Mucosa of descending colon (tissue), 3 donors: ENCODE measurements around the gene KLHL2. TPM values are rescaled to one million over a fixed set of nuclear protein-coding genes. Genes with fewer than 3 reads are reported as not detected.

Experiments
- ATAC-seq: fragments of 200-7000 bp; cut with Tn5 transposase; one replicate; pipeline ENCODE4 v1.9.1; 2020; ENCODE audit warnings: mild to moderate bottlenecking, moderate library complexity
- DNase-seq, 3 donors: peaks; one replicate each; pipeline ENCODE4 v3.0.0-alpha.2; 2020
- H3K36me3 ChIP-seq: fragments of 200-600 bp; one replicate; pipeline ENCODE4 v1.8.0; 2021; ENCODE audit warnings: low read depth, mild to moderate bottlenecking
- H3K4me1 ChIP-seq: fragments of 200-600 bp; one replicate; pipeline ENCODE4 v1.8.0; 2021; ENCODE audit warnings: low read depth, mild to moderate bottlenecking
- H3K4me3 ChIP-seq: fragments of 200-600 bp; one replicate; pipeline ENCODE4 v1.8.0; 2021; ENCODE audit warnings: mild to moderate bottlenecking
- H3K9me3 ChIP-seq: fragments of 200-600 bp; one replicate; pipeline ENCODE4 v1.8.0; 2021; ENCODE audit warnings: mild to moderate bottlenecking
- CTCF ChIP-seq: fragments of 200-600 bp; IDR thresholded peaks from one replicate; pipeline ENCODE4 v1.8.0; 2022; ENCODE audit warnings: antibody characterized with exemption, mild to moderate bottlenecking
- intact Hi-C, 2 donors: fragments of 100-400 bp; cut with DNase I in 1 of 2; cut with micrococcal nuclease in 1 of 2; formaldehyde crosslinking; loops; one replicate each; pipeline versions ENCODE4 v1.11.0 to v1.11.1; 2022; cut with DNase I, micrococcal nuclease
- total RNA-seq, 3 donors: library from RNA; stranded (reverse); fragmentation: NEBNext Ultra II Directional in 2 of 3; extraction: Animal tissue kit (Norgen Biotek cat#: 25700) in 2 of 3; gene quantifications; one replicate each; pipeline versions ENCODE4 v1.2.1 to v1.2.4, GENCODE V29; 2021 to 2023
- donor health status: DM: no; HTN: no; CAD: no; lungs with moderate emphysema.
- donor health status: DM: no; HTN: no; CAD: no.
- donor health status: DM: no; HTN: yes; CAD: no.

The KLHL2 gene
- total RNA-seq, 3 donors from 2014 or later: 12.9 to 19.1 (median 16.4) TPM

- no peaks in the 10 kb centered on the region for H3K9me3 ChIP-seq
- H3K4me3 ChIP-seq: no peak overlapping the region
- DNase-seq: no peak
- intact Hi-C loops: loop anchor here in 1 of 2 donors (10.0 kb wide), 1 partner anchor 213 kb away; no protein-coding TSS in a partner anchor
- no peaks in the 10 kb centered on the region for H3K36me3 ChIP-seq
- ATAC-seq: no peak
- no peaks in the 10 kb centered on the region for H3K4me1 ChIP-seq
- TF ChIP-seq CTCF: no peak
Measured at GRCh38 chr4:165347647-165348569, 140.5 kb downstream of the KLHL2 start.

- intact Hi-C loops: loop anchor here in 1 of 2 donors (10.0 kb wide), 1 partner anchor 113 kb away; no protein-coding TSS in a partner anchor
- no peak overlapping the region for H3K4me3 ChIP-seq
- DNase-seq: peak in 1 of 3 donors; percentile 9
- H3K9me3 ChIP-seq: no peaks in the 10 kb centered on the region
- H3K36me3 ChIP-seq: no peaks in the 10 kb centered on the region
- ATAC-seq: no peak
- no peaks in the 10 kb centered on the region for H3K4me1 ChIP-seq
- TF ChIP-seq CTCF: no peak
Measured at GRCh38 chr4:165351359-165352130, 144.2 kb downstream of the KLHL2 start.

DNA sequence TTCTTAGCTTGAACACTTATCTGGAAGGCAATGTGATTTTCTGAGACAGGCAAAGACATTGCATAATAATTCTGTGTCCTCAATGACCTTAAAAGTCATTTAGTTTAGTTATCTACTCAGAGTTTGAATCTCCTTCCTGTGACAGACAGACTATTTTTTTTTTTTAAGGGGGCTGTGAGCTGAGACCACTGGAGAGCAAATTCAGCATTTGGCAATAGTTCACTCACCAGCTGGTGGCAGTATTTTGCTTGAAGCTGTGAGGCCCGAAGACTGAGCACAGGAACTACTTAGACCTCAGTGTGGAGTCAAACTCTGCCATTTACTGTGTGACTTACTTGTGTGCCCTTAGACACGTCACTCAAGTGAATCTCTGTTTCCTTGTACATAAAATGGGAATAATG, 148.5 kb downstream of the KLHL2 start:
- intact Hi-C loops: loop anchor here (5.0 to 10.0 kb wide), 2 partner anchors 109 to 111 kb away; no protein-coding TSS in a partner anchor
- no peak for TF ChIP-seq CTCF
- Histone ChIP-seq H3K9me3 (no peaks in the 10 kb centered on the region), H3K4me3 (no peak overlapping the region), H3K36me3 (no peaks in the 10 kb centered on the region), H3K4me1 (no peaks in the 10 kb centered on the region)
- DNase-seq (peak in 1 of 3 donors; percentile 38), ATAC-seq (peak; percentile 60)

DNA sequence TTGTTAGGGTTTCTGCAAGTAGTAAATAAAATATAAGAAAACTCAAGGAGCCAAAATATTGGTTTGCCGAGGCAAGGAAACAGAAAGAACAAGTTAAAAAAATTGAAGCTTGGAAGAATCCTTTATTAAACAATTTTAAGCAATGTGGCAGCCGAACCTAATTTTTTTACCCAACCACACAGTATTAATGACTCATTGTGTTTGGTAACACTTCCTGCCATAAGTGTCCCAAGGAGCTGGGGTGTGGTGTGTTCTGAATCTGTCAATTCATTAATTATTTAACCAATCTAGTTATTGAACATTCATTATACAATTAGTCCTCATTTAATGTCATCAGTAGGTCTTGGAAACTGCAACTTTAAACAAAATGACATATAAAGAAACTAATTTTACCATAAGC, 152.1 kb downstream of the KLHL2 start:
- H3K36me3 ChIP-seq: no peaks in the 10 kb centered on the region
- no peak overlapping the region for H3K4me3 ChIP-seq
- no peaks in the 10 kb centered on the region for H3K4me1 ChIP-seq
- intact Hi-C loops: loop anchor here (5.0 to 10.0 kb wide), 2 partner anchors 105 to 108 kb away; no protein-coding TSS in a partner anchor
- no peaks in the 10 kb centered on the region for H3K9me3 ChIP-seq
- ATAC-seq: no peak
- TF ChIP-seq CTCF: no peak
- DNase-seq: no peak

DNA sequence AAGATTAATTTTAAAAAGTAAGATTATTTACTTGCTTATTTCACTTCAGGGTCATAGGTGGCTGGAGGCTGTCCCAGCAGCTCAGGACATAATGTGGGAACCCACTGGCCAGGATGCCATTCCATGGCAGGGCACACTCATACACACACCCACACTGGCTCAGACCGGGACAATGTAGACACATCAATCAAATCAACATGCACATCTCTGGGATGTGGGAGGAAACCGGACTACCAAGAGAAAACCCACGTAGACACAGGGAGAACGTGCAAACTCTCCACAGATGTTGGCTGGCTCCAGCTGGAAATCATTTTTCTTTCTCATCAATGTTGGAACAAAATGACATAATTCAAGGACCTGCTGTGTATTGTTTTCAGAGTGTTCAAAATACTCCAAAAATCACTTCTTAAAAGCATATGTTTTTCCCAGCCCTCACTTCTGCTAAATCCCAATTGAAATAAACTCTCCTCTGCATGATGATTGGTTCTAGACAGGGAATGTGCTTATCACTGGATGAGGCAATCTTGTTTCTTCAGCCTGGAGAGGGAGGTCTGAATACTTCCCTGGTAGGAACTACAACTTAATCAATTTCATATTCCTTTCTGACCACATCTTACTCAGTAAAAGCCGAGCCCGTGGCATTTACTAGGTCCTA, 152.8 kb downstream of the KLHL2 start:
- no peaks in the 10 kb centered on the region for H3K36me3 ChIP-seq
- TF ChIP-seq CTCF: no peak
- H3K4me3 ChIP-seq: no peak overlapping the region
- no peaks in the 10 kb centered on the region for H3K9me3 ChIP-seq
- intact Hi-C loops: no loop called here
- ATAC-seq: no peak
- peaks cover 3% of the 10 kb centered on the region for H3K4me1 ChIP-seq
- no peak for DNase-seq
